ENCODE results near the gene HSD17B14. TPM values are rescaled to one million over a fixed set of nuclear protein-coding genes. Genes with fewer than 3 reads are reported as not detected.

The HSD17B14 gene
- total and polyA plus RNA-seq, 9 of the 15 experiments (the other 6 are each of a cell fraction or from before 2014, with no cell fraction given) = 0.16 TPM; not detected in 8

DNA sequence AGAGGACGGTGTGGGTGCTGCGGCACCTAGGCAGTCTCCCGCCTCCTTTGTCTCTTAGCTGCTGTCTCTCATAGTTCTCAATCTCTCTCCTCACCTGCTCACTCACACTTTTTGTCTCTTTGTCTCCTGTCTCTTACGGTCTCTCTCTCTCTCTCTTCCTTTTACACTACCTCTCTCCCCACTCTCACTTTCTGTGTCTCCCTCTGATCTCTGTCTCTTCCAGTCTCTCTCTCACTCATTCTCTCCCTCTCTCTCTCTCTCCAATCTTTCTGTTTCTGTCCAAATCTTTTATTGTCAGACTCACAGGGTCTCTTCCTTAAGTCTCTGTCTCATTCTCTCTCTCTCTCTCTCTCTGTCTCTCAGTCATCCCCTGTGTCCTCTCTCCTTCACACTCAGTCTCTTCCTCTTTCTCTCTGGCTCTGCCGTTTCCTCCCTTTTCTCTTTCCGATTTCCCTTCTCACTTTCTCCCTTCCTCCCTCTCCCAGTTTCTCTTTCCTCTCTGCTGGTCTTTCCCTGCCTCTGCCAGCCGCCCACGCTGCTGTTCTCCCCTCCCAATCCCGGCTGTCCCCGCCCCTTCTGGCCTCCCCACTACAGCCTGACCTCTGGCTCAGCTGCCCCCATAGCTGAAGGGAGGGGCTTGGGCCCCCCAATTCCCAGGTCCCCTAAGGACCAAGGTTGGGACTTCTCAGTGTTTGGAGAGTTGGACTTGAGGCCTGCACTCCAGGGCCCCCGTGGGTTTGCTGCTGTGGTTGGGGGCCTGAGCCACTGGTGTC is 32.0 kb upstream of the HSD17B14 start, which contains the start of gene PLEKHA4 (continued):
- TF ChIP-seq CHCHD3 (CRISPR knock-in tag; IDR thresholded peaks at IDR 0.05) (no peak), TBL1XR1 (IDR thresholded peaks at IDR 0.05; ENCODE audit: low read length in 2 of 2) (no peak), ZNF77 (CRISPR knock-in tag; IDR thresholded peaks at IDR 0.05) (no peak), SMARCE1 (IDR thresholded peaks at IDR 0.05) (peak; percentile 88; the same call in 1 of the 2 replicates), THRB (CRISPR knock-in tag; conservative IDR thresholded peaks at IDR 0.05) (peak; percentile 68), ZNF174 (CRISPR knock-in tag; IDR thresholded peaks at IDR 0.05) (no peak), ZNF561 (CRISPR knock-in tag; conservative IDR thresholded peaks at IDR 0.05) (no peak), ZNF316 (IDR thresholded peaks at IDR 0.05) (no peak; the same call in 1 of the 2 replicates), PML (IDR thresholded peaks at IDR 0.05; ENCODE audit: low read length) (no peak), MTA3 (IDR thresholded peaks at IDR 0.05; ENCODE audit: borderline replicate concordance) (0 out of 2 replicates have a peak, but pooled peaks have one; percentile 4), EHMT2 (IDR thresholded peaks at IDR 0.05) (no peak), SMAD4 (CRISPR knock-in tag; conservative IDR thresholded peaks at IDR 0.05) (no peak), FUS (optimal IDR thresholded peaks at IDR 0.05; ENCODE audit: low read depth, low read length) (no peak), PHF8 (IDR thresholded peaks at IDR 0.05; ENCODE audit: borderline replicate concordance, low read length) (peak; percentile 23; the same call in 1 of the 2 replicates), FOXP1 (CRISPR knock-in tag; IDR thresholded peaks at IDR 0.05) (no peak), TGIF2 (CRISPR knock-in tag; IDR thresholded peaks at IDR 0.05) (no peak), NR2C1 (IDR thresholded peaks at IDR 0.05) (peak; percentile 36; the same call in 1 of the 2 replicates), NR2C1 (tag; IDR thresholded peaks at IDR 0.05) (no peak)
- TF ChIP-seq, protein P1, sequence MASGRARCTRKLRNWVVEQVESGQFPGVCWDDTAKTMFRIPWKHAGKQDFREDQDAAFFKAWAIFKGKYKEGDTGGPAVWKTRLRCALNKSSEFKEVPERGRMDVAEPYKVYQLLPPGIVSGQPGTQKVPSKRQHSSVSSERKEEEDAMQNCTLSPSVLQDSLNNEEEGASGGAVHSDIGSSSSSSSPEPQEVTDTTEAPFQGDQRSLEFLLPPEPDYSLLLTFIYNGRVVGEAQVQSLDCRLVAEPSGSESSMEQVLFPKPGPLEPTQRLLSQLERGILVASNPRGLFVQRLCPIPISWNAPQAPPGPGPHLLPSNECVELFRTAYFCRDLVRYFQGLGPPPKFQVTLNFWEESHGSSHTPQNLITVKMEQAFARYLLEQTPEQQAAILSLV (tag; IDR thresholded peaks at IDR 0.05) = no peak
- TF ChIP-seq, protein P2, sequence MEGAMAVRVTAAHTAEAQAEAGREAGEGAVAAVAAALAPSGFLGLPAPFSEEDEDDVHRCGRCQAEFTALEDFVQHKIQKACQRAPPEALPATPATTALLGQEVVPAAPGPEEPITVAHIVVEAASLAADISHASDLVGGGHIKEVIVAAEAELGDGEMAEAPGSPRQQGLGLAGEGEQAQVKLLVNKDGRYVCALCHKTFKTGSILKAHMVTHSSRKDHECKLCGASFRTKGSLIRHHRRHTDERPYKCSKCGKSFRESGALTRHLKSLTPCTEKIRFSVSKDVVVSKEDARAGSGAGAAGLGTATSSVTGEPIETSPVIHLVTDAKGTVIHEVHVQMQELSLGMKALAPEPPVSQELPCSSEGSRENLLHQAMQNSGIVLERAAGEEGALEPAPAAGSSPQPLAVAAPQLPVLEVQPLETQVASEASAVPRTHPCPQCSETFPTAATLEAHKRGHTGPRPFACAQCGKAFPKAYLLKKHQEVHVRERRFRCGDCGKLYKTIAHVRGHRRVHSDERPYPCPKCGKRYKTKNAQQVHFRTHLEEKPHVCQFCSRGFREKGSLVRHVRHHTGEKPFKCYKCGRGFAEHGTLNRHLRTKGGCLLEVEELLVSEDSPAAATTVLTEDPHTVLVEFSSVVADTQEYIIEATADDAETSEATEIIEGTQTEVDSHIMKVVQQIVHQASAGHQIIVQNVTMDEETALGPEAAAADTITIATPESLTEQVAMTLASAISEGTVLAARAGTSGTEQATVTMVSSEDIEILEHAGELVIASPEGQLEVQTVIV (CRISPR knock-in tag; IDR thresholded peaks at IDR 0.05; ENCODE audit: borderline replicate concordance) = no peak
- TF ChIP-seq, protein P3, sequence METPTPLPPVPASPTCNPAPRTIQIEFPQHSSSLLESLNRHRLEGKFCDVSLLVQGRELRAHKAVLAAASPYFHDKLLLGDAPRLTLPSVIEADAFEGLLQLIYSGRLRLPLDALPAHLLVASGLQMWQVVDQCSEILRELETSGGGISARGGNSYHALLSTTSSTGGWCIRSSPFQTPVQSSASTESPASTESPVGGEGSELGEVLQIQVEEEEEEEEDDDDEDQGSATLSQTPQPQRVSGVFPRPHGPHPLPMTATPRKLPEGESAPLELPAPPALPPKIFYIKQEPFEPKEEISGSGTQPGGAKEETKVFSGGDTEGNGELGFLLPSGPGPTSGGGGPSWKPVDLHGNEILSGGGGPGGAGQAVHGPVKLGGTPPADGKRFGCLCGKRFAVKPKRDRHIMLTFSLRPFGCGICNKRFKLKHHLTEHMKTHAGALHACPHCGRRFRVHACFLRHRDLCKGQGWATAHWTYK (CRISPR knock-in tag; IDR thresholded peaks at IDR 0.05) = no peak
- TF ChIP-seq, protein P4, sequence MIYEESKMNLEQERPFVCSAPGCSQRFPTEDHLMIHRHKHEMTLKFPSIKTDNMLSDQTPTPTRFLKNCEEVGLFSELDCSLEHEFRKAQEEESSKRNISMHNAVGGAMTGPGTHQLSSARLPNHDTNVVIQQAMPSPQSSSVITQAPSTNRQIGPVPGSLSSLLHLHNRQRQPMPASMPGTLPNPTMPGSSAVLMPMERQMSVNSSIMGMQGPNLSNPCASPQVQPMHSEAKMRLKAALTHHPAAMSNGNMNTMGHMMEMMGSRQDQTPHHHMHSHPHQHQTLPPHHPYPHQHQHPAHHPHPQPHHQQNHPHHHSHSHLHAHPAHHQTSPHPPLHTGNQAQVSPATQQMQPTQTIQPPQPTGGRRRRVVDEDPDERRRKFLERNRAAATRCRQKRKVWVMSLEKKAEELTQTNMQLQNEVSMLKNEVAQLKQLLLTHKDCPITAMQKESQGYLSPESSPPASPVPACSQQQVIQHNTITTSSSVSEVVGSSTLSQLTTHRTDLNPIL (CRISPR knock-in tag; IDR thresholded peaks at IDR 0.05) = no peak

Data from K562 (cell line).